HG03571 (cell line): ENCODE data around the gene FAM204A.

ENCODE experiments used
- ATAC-seq: cut with Tn5 transposase; IDR thresholded peaks from one replicate; pipeline ENCODE4 v1.9.1; 2021; ENCODE audit not compliant: unreplicated experiment

Gene FAM204A

DNA sequence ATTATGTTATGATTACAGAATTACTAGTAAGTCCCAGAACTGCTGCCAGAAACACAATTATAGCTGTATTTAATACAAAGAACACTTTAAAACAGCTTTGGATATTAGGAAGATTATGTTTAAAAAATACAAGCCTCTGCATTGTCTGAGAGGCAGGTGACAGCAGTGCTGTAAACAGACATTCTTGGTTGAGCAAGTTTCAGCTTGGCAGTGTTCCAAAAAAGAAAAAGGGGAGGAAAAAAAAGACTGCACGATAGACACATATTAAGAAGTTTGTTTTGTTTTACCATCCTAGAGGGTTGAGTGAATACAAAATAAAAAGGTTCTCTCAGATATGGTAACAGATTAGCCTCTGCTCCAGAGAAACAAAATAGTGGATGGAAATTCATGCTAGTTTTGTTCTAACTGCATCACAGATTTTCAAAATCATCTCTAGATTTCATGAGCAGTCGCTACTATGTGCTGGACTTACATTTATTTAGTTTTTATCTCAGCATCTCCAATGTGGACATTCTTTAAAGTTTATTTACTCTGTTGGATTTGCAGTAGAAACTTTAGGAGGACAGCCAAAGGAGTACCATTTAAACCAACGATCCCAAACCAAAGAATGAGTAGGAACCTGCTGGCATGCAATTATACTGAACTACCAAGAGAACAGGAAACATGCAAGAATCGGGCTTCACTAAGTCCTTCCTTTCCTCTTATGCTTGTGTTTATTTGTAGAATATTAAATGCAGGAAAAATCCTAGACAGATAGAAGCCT is 9.0 kb downstream of the FAM204A start:
- no peak for ATAC-seq

DNA sequence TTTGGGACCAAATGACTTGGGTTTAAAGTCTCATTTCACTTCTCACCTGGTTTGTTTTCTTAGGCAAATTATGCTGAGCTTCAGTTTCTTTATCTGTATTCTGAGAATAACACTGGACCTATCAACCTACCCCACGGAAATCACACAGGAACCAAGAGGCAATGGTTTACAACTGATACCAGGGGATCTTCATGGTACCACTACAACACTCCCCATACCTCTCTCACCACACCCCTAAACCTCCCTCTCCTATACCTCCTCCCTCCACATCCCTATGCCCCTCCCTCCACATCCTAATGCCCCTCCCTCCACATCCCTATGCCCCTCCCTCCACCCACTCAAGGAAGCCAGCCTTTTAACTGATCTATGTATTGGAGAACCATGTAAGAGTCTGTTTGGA is 9.9 kb downstream of the FAM204A start:
- peak; percentile 63 for ATAC-seq

DNA sequence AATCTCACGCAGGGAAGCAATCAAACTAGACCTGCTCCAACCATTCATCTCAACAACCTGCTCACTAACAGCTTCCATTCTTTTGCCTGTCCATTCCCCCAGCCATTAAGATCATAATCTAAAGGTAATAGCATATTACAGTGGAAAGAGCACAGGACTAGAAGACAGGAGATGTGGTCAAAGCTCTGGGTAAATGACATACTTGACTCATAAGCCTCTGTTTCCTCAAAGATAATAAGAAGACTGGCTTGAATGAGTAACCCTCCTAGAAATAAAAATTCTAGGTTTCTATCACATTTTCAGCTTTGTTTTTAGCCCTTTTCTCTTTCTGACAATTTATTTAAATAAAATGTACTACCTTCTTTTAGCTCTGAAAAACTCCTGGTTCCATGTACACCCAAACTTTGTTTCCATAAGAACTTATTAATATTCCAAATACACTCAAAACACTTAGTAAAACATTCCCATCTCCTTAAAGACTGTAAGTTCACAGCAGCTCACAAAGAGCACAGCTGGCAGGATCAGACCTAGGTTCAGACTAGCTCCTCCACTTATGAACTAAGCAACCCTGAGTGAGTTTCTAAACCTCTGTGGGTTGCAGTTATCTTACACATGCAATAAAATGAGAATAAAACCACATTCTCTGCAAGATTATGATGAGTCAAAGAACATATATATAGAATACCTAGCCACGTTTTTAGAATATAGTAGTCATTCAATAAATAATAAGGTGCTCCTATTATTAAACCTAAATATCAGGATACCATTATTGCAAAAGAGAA is 11.6 kb downstream of the FAM204A start:
- no peak for ATAC-seq

DNA sequence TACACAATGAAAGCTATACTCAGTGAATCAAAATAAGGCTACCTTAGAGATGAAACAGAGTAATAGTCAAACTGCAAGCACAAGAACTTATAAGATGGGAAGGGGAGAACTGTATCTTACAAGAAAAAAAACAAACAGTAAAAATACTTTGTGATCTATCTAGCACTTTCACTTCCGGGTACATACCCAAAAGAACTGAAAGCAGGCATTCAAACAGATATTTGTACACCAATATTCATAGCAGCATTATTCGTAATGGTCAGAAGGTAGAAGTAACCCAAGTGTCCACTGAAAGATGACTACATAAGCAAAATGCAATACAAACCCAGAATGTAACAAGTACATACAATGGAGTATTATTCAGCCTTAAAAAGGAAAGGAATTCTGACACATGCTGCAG is 18.0 kb downstream of the FAM204A start:
- ATAC-seq, result no peak

- no peak for ATAC-seq
These were observed 20.2 kb downstream of the FAM204A start for GRCh38 chr10:118321724-118322575.

DNA sequence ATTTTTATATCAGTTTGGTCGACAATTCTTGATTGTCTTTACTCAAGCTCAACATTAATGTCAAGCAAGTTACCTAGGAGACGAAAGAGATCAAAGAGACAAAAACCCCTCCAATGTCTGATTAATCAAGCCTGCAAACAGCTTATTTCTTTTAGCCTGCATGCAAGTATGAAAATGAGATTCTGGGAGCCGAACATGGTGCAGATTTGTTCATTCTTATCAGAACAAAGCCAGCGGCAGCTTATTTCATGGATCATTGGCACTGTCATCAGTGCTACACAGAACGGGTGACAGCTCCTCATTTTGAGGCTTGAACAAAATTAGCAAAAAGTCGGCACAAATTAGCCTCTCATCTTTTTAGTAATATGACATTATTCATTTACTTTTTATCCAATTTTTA is 26.5 kb downstream of the FAM204A start:
- ATAC-seq, result no peak

GRCh38 chr10:118314882-118315281 is 27.2 kb downstream of the FAM204A start:
- no peak for ATAC-seq

- ATAC-seq, result no peak
These were observed 30.6 kb downstream of the FAM204A start for GRCh38 chr10:118311505-118311904.

DNA sequence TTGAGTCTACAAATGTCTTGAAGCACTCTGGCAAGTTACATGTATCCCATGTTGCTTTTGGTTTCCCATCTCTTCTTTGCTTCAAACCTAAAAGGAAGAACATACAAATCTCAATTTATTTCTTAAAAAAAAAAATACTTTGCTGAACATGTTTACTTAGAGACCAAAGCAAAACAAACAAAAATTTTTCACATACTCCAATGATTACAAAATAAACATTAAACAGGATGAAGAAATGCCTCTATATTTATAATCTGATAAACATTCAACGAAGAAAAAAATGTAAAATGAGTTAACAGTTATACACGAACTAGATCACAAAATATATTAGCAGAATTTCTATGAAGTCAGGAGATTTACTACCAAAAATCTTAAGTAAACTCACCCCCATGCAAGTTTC is 31.3 kb downstream of the FAM204A start:
- no peak for ATAC-seq

- ATAC-seq, result no peak
These were observed 32.2 kb downstream of the FAM204A start for GRCh38 chr10:118309911-118310310.

DNA sequence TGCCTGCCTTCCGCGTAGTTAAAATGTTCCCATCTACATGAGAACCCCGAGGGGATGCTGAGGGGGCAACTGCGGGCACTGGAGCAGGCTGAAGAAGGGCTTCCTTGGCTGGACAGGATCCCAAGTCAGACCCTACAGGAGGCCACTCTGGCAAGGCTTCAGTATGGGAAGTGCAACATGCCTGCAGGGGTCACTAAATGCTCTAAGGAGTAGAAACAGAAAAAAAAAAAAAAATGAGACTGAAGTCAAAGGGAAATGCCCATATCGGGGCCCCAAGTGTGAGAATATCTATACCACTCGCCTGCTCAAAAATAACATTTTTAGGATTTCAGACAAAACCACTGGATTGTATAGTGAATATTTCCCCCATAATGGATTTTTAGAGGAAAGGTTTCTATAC is 33.5 kb downstream of the FAM204A start:
- ATAC-seq, result no peak

GRCh38 chr10:118307859-118308258 is 34.3 kb downstream of the FAM204A start:
- ATAC-seq, result no peak

GRCh38 chr10:118307220-118307619 is 34.9 kb downstream of the FAM204A start:
- no peak for ATAC-seq

DNA sequence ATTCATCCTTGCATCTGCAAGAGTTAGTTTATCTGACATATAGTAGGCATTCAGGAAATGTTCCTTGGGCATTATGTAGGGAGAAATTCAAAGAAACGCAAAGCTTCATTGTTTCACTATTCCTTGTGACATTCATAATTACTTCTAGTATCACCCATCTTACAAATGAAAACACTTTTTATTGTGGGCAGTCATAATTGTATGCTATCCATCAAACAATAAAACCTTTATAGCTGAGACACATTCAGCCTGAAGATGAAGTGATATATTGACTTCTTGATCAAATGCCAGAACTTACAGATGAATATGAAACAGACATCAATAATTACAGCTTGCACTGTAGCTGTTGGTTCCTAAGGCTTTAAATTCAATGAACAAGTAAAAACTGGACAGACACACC is 36.4 kb downstream of the FAM204A start:
- no peak for ATAC-seq

DNA sequence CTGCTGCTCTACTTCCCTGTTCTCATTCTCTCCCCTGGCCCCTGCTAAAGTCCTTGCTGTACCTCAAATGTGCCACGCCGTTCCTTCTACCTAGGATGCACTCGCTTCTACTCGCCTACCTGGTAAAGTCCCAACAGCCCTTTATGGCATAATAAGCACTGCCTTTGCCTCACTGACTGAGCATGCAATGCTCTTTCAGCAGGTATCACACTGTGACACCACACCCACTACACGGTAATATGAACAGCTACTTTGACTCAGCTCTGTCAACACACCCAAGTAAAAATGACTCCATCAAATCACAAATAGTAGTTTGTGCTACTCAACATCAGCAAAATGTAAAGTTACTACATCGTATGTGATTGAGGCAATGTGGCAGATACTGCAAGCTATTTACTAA is 37.6 kb downstream of the FAM204A start:
- ATAC-seq, result no peak

DNA sequence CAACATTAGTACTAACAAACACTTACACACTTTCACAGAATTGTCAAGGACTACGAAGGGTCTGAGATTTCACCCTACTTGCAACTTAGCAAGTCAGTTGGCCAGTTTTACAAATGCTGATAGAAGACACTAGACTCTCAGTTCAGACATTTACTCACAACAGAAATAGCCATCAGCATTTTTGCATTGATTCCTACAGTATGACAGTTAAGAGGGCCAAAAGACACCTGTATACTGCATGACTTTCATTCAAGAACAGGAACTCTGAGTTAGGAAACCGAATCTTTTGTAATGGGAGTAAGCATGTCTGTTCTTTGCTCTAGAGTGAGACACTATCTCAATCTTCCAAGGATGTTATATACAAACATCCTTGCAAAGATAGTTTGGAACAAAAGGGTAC is 40.9 kb downstream of the FAM204A start:
- ATAC-seq, result no peak

- ATAC-seq, result no peak
These were observed 41.8 kb downstream of the FAM204A start for GRCh38 chr10:118300320-118300719.

- ATAC-seq, result no peak
These were observed 43.3 kb downstream of the FAM204A start for GRCh38 chr10:118298787-118299186.

- no peak for ATAC-seq
These were observed 51.0 kb downstream of the FAM204A start for GRCh38 chr10:118291122-118291521.

GRCh38 chr10:118290471-118290995 is 51.6 kb downstream of the FAM204A start:
- no peak for ATAC-seq

- ATAC-seq, result no peak
These were observed 54.9 kb downstream of the FAM204A start for GRCh38 chr10:118287076-118287806.
